GM19324 (cell line): ENCODE data around the gene RAPGEF4.

Experiments
- ATAC-seq: cut with Tn5 transposase; IDR thresholded peaks from one replicate; pipeline ENCODE4 v1.9.1; 2021; ENCODE audit warnings: mild to moderate bottlenecking, moderate library complexity; ENCODE audit not compliant: unreplicated experiment, low FRiP score

RAPGEF4 gene

GRCh38 chr2:172928756-172929155, 193.1 kb downstream of the RAPGEF4 start:
- no peak for ATAC-seq

GRCh38 chr2:172929644-172930043, 194.0 kb downstream of the RAPGEF4 start:
- ATAC-seq = no peak

- ATAC-seq = no peak
These were observed 195.2 kb downstream of the RAPGEF4 start for GRCh38 chr2:172930871-172931255.

GRCh38 chr2:172931256-172931894, 195.7 kb downstream of the RAPGEF4 start:
- no peak for ATAC-seq

- no peak for ATAC-seq
These were observed 196.4 kb downstream of the RAPGEF4 start for GRCh38 chr2:172931918-172932520.

GRCh38 chr2:172937884-172938712, 202.5 kb downstream of the RAPGEF4 start:
- ATAC-seq = no peak

- no peak for ATAC-seq
These were observed 203.2 kb downstream of the RAPGEF4 start for GRCh38 chr2:172938713-172939375.

- ATAC-seq = no peak
These were observed 207.9 kb downstream of the RAPGEF4 start for GRCh38 chr2:172943539-172943938.

GRCh38 chr2:172944022-172944793, 208.6 kb downstream of the RAPGEF4 start:
- ATAC-seq = no peak

GRCh38 chr2:172944794-172945509, 209.3 kb downstream of the RAPGEF4 start:
- ATAC-seq = no peak

GRCh38 chr2:172945510-172945850, 209.8 kb downstream of the RAPGEF4 start:
- ATAC-seq = no peak

GRCh38 chr2:172947461-172948153, 212.0 kb downstream of the RAPGEF4 start:
- ATAC-seq = no peak

- no peak for ATAC-seq
These were observed 213.9 kb downstream of the RAPGEF4 start for GRCh38 chr2:172949522-172949921.

- ATAC-seq = no peak
These were observed 214.9 kb downstream of the RAPGEF4 start for GRCh38 chr2:172950565-172950964.

- no peak for ATAC-seq
These were observed 215.9 kb downstream of the RAPGEF4 start for GRCh38 chr2:172951554-172951953.

- ATAC-seq = no peak
These were observed 217.8 kb downstream of the RAPGEF4 start for GRCh38 chr2:172953411-172953810.

- ATAC-seq = no peak
These were observed 218.6 kb downstream of the RAPGEF4 start for GRCh38 chr2:172953970-172954852.

GRCh38 chr2:172955587-172955986, 219.9 kb downstream of the RAPGEF4 start:
- ATAC-seq = no peak
